ENCODE measurements around the gene VSIG10L.

VSIG10L gene

DNA sequence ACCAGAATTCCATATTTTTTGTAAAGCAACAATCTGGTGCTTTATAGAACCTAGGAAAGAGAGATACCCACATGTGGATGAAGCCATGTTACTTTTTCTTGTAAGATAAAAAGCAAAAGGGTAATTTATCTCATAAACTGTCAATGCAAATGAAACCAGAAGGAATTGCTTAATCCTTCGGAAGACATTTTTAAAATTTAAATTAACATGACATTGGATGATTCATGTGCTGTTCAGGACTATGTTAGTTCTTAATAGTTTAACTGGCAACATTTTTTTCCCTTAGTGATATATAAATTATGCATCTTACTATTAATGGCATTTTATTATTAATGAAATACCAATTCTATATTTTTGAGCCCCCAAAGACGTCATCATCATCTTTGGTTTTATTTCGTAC lies 56.3 kb downstream of the VSIG10L start:
- TF ChIP-seq, protein P1, sequence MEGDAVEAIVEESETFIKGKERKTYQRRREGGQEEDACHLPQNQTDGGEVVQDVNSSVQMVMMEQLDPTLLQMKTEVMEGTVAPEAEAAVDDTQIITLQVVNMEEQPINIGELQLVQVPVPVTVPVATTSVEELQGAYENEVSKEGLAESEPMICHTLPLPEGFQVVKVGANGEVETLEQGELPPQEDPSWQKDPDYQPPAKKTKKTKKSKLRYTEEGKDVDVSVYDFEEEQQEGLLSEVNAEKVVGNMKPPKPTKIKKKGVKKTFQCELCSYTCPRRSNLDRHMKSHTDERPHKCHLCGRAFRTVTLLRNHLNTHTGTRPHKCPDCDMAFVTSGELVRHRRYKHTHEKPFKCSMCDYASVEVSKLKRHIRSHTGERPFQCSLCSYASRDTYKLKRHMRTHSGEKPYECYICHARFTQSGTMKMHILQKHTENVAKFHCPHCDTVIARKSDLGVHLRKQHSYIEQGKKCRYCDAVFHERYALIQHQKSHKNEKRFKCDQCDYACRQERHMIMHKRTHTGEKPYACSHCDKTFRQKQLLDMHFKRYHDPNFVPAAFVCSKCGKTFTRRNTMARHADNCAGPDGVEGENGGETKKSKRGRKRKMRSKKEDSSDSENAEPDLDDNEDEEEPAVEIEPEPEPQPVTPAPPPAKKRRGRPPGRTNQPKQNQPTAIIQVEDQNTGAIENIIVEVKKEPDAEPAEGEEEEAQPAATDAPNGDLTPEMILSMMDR (IDR thresholded peaks at IDR 0.05; ENCODE audit: low read depth, low read length), result no peak
- no peak for DNase-seq (ENCODE audit: low read depth in 2 of 2)
- no peak overlapping the region for H3K4me3 ChIP-seq (replicated peaks in 1 of 2; ENCODE audit: low read depth in 2 of 2, low read length in 2 of 2)

DNA sequence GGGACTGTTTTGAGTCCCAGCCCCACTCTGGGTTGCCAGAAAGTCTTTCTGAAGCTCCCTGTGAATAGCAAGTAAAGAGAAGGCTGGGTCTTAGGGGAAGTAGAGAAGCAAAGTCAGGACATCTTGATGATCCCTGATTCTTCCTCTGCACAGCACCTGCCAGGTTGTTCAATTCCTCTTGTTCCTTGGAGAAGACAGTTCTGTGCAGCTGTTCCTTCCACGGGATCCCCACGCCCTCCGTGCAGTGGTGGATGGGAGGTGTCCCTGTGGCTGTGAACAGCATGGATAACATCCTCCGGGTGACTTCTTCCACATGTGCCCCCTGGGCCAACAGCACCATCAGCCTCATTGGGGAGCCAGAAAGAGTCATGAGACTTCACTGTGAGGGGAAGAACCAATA lies 59.6 kb downstream of the VSIG10L start:
- DNase-seq (ENCODE audit: low read depth in 2 of 2), result no peak
- no peak overlapping the region for H3K4me3 ChIP-seq (replicated peaks in 1 of 2; ENCODE audit: low read depth in 2 of 2, low read length in 2 of 2)
- TF ChIP-seq, protein P1 (IDR thresholded peaks at IDR 0.05; ENCODE audit: low read depth, low read length), result no peak
